Coronary artery (tissue), 2 donors: ENCODE results near the gene KRTAP10-5.
"Not testable (repeated sequence)": the region's sequence is repeated elsewhere in the genome, so short reads cannot be mapped to it uniquely, and the experiment has no call there.

Experiments used
- DNase-seq: peaks from one replicate; pipeline ENCODE4 v3.0.0-alpha.2; 2017; ENCODE audit warnings: low spot score
- H3K27ac ChIP-seq, 2 donors: fragments of 200-600 bp; sonication (generic); one replicate each; pipeline ENCODE4 v1.5.1; 2016 to 2019
- H3K4me3 ChIP-seq: fragments of 200-600 bp; sonication (generic); 2 replicates; pipeline ENCODE4 v1.5.1; 2016; ENCODE audit warnings: mild to moderate bottlenecking, moderate library complexity
- CTCF ChIP-seq: fragments of 200-600 bp; sonication (generic); IDR thresholded peaks from one replicate; pipeline ENCODE4 v1.5.1; 2019; ENCODE audit warnings: antibody characterized with exemption

KRTAP10-5 gene

GRCh38 chr21:44578371-44579055 lies 1.9 kb downstream of the KRTAP10-5 start:
- TF ChIP-seq CTCF, result no peak
- Histone ChIP-seq H3K27ac (no peak overlapping the region), H3K4me3 (no peak overlapping the region)
- DNase-seq, result no peak

GRCh38 chr21:44576025-44576420 lies 4.4 kb downstream of the KRTAP10-5 start:
- H3K27ac ChIP-seq, result no peak overlapping the region
- no peak overlapping the region for H3K4me3 ChIP-seq
- TF ChIP-seq CTCF, result no peak
- DNase-seq, result no peak

GRCh38 chr21:44575307-44576024 lies 4.9 kb downstream of the KRTAP10-5 start:
- TF ChIP-seq CTCF, result no peak
- no peak for DNase-seq
- H3K4me3 ChIP-seq, result no peak overlapping the region
- no peak overlapping the region for H3K27ac ChIP-seq

- no peak overlapping the region for H3K27ac ChIP-seq
- TF ChIP-seq CTCF, result no peak
- no peak for DNase-seq
- no peak overlapping the region for H3K4me3 ChIP-seq
These were observed 5.7 kb downstream of the KRTAP10-5 start for GRCh38 chr21:44574457-44575306.

- not testable (repeated sequence) for H3K4me3 ChIP-seq, H3K27ac ChIP-seq, DNase-seq
These were observed 6.6 kb downstream of the KRTAP10-5 start, which contains the start of gene KRTAP10-4 for GRCh38 chr21:44573630-44574456. Gene KRTAP10-4 (plus strand): TSS chr21:44573729. CDS start chr21:44573759, 30 bp downstream.

GRCh38 chr21:44572959-44573583 lies 7.3 kb downstream of the KRTAP10-5 start:
- no peak overlapping the region for H3K4me3 ChIP-seq
- DNase-seq, result no peak
- TF ChIP-seq CTCF, result no peak

More at GRCh38 chr21:44572959-44573583, 7.3 kb downstream of the KRTAP10-5 start:
- H3K27ac ChIP-seq, result no peak overlapping the region
